ENCODE measurements around the gene RPA1.

Gene RPA1

DNA sequence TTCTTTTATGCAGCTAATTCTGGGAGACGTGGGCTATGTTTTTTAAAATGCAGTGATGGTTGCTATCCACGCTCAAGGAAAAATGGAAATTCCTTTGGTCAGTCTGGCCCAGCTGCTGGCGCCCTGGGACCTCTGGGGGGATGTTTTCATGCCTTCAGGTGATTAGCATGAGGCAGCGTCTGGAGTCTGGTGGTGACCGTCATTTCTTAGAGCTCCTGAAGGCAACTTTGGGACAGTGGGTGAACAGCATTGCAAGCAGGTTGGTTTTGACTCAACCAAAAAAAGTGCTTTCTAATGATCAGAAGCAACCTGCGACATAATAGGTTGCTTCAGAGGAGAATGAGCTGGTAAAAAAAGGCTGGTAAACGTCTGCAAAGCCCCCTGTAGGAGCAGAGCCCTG is 82.3 kb downstream of the RPA1 start:
- DNase-seq: no peak

DNA sequence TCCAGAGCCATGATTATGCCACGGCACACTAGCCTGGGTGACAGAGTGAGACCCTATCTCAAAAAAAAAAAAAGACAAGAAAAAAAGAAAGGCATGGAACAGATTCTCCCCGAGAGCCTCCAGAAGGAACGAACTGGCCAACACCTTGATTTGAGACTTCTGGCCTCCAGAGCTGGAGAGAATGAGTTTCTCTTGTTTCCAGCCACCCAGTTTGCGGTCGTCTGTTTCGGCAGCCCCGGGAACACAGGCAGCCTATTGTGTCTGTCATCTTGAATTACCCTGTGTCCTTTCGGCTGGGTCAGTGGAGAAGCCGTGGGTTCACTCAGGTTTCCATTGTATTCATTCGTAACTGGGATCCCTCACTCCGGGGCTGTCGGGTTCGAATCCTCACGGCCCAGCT is 83.9 kb downstream of the RPA1 start:
- no peak for DNase-seq

DNA sequence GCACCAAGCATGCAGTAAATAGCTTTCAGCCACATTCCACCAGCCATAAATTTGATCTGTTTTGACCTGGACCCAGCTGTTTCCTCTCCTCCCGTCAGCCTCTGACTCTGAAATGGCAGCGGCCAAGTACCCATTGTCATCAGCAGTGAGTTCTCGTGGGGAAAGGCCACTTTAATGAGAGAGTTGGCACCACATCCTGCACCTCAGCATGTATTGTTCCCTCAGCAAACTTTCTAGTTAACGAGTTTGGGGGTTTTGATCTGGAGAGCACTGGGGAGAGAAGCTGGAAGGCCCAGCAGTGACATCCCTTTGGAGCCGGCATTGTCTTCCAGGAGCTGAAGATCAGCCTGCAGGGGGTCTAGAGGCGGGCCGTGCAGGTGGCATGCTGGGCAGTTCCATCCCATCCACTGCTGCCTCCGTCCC is 84.9 kb downstream of the RPA1 start:
- DNase-seq: no peak

DNA sequence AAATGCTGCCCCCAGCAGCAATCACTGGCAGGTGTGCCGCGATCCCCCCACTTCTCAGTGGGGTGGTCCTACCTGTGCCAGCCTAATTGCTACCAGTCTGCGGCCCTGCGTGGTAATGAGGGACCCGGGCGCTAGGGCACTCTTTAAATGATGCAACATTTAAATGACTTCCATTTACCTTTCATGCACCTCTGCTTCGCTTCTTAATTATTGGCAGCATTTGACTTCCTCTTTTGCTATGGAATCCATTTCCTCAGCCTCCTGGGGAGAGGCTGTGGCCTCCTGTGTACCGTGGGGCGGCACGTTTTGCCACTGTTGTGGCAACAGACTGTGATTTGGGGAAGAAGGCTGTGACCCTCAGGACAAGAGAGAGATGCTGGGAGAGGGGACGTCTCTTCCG is 86.1 kb downstream of the RPA1 start:
- no peak for DNase-seq

DNA sequence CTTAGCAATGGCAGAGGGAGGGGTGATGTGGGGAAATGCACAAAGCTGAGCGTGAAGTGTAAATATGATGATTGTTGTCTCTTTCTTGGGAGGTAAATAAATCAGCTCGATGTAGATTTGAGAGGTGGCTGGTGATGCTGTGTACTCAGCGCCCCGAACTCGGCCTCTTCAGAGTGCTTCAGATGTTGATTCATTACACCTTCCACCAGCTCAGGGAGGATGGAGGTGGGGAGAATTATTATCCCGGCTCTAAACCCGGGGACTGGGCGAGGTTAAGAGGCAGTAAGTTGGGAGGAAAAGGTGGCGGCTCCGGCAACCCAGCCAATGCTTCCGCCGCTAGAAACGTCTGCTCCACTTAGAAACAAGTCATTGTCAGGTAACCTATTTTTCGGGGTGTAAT is 86.5 kb downstream of the RPA1 start:
- DNase-seq: peak; percentile 40

DNA sequence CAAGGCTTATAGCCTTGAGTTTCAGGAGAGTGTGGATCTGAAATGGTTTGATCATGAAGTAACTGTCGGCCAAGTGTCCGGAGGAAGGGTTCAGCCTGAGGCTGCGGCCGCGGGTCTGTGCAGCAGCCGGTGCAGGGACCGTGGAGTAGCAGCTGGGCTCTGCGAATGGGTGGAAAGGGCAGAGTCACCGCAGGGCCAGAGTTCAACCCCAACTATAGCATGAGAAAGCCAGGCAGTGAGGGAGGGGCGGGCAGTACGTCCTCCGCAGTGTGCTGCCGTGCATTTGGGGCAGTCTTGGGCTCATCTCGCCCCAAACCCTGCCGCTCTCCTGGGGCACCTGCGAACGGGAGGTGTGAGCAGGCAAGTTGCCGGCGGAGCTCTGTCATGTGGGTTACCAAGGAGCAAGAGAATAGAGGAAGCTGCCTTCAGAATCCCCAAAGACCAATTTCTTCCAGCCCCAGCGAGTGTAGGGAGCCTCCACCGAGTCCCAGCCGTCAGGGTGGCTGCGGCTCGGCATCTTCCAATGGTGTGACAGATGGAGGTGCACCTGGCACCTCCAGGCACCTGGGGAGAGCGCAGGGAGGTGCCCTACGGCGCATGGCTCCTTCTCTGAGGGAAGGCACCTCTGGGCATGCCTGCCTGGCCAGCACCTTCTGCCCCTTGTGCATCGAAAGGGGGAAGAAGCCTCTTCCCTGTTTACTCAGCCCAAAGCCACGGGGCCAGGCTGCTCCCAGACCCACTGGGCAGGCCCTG is 87.3 kb downstream of the RPA1 start:
- no peak for DNase-seq

DNA sequence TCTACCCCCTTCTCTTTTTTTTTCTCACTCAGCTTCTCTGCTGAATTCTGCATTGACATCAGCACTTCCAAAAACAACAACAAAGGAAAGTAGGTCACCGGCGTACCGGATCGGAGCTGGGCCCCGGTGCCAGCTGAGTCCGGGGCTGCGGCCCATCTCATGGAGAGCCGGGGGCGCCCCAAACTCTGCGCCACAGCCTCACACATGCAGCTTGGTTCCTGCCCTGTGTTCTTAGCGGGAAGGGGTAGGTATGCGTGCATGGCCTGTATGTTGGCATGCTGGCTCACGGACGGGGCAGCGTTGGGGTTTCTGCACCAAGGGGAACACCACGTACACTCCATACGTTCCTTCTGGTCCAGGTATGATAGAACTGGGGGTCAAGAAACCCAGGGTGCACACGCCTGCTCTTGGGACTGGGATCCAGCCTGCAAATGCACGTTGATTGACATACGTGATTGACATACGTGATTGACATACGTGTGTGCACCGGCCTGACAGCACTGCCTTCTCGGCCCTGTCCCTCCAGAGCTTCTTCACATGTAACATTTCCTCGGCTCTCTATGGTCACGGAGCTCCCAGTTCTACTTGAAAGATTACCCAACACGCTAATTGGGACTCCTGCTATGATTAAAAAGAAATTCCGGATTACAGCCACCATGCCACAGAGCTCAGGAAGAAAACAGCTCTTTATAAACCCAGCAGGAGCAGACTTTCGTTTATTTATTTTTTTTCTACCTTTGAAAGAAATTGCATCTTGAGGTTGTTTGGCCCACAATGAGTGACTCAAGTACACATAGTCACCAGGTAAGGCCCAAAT is 88.7 kb downstream of the RPA1 start:
- no peak for DNase-seq

DNA sequence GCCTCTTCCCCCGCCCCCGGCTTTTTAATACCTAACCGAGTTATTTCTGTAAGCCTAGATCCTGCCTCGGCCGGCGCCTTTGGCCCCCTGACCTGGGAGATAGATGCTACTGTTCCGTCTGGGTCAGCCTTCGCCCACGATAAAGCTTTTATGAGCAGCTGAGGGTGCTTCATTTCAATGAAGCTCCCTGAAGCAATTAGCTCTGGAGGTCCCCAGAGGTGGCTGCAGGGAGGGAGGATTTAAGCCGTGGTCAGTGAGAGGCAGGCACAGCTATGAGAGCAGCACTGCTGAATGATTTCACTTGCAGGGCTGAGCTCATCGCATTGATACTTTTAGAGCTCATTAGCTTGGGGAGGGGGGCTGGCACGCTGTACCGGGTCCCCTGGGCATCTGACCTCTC is 89.4 kb downstream of the RPA1 start:
- no peak for DNase-seq

DNA sequence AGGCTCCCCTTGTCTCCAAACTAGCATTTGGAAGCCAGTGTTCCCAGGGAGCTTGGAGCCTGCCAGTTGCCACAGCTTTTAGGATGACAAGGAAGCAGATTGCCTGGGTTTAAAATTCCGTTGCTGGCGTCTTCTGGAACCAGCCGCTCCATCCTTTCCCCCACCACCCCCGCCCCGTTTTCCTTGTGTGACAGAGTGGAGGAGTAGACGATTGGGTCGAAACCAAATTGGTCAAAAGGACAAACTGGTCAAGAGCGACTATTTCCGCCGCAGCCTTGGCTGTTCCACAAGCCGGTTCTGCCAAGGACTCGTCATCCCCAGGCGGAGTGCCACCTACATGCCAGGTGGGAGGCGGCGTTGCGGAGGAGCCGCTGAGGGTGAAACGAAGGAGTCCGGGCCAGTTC is 91.1 kb downstream of the RPA1 start:
- no peak for DNase-seq

DNA sequence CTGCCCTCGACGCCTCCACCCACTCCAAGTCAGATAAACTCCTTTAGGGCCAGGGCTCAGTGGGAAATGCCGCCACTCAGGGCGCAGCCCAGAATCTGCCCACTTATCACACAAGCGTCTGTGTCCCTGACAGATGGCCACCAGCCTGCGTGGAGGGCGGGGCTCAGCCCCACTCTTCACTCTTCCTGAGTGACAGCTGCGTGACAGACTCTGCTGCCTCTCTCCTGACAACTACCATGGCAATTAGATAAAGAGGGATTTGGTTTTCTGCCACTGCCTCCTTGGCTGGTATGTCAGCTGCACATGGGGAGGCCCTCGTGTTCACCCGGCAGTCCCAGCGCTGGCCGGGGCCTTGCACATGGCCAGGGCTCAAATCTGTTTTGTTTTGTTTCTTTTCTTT is 99.2 kb downstream of the RPA1 start:
- no peak for DNase-seq

DNA sequence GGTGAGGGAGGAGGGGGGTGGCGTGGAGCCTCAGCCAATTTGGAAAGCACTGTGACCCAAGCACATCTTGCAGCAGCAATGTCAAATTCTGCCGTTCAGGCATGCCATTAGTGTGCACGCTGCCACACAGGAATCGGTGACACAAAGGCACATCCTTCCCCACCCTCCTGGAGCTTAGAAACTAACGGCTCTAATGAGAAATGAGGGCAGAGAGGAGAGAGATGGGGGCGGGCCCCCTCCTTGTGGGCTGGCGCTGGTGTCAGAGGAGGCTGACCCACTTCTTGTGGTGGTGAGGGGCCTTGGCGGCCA is 100.5 kb downstream of the RPA1 start:
- DNase-seq: peak; percentile 38

DNA sequence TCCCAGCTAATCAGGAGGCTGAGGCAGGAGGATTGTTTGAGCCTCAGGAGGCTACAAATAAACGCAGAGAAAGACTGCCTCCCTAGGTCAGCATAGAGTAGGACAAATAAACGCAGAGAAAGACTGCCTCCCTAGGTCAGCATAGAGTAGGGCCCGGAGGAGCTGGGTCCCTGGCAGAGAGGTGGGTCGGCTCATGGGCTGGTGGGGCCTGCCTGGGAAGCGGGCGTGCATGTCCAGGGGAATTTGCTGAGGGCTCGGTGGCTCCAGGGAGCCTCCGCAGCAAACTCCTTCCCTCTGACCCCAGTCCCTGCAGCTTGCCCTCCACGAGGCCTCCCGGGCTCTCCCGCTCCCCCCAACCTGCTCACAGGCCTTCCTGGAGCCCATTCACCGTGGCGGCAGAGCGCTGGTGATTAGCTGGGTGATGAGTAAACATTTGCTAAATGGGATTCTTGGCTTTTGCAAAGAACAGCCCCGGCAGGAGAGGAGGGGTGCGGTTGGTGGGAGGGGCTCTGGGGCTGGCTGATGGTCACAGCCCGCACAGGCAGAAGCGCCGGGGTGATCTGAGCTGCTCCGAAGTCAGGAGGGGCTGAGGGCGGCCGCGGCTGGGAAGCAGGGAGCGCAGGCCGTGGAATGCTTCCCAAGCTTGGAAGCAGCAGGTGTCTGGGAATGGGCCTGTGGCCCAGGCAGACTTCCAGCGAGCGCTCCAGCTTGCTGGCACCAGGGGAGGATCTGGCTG is 102.2 kb downstream of the RPA1 start:
- peak; percentile 83 for DNase-seq

DNA sequence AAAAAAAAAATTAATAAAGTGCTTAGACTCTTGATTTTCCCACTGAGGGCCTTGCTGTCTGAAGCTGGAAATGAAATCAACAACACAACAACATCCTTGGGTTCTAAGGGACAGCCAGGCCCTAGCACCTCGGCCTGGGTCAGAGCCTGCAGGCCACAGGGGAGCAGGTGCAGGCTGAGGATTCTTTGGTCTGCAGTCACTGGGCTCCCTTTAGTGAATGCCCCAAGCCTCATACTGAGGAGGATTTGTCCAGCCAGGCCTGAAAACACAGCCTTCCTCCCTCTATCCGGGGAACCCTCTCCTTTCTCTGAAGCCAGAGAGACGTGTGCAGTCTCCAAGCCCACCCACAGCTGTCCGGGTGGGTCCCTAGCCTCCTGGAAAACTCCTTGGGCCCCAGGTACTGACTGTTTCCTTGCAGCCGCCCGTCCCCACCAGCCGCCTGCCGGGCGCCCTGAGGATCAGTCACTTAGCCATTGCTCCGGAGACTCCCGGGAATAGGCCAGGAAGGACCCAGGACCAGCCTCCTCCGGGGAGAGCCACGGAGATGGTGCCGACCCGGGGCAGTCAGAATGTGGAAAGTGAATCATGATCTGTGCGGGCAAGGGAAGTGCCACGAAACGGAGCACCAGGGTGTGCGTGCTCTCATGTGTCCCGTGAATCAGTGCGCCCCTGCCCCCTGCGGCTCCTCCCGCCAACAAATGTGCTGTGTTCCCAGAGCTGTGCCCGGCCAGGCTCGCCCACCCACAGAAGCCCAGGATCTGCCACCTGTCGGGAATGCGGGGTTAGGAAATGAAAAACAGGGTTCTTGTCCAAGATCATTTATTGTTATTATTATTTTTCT is 104.3 kb downstream of the RPA1 start:
- DNase-seq: no peak

DNA sequence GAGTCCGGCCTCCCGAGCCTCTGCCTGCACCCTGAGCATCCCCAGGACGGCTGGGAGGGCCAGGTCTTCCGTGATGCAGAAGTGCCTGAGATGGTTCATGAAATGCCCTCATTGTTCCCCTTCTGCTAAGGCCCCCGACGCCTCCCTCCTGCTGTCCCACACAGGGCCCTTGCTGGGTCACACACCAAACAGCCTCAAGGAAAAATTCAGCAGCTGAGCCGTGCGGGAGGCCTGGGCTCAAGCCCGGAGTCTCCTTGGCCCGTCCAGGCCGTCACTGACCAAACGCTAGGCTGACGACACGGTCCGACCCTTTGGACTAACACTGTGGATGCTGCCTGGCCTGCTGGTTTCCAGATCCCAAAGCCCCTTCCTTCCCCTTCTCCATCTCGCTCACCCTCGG is 105.1 kb downstream of the RPA1 start:
- no peak for DNase-seq

DNA sequence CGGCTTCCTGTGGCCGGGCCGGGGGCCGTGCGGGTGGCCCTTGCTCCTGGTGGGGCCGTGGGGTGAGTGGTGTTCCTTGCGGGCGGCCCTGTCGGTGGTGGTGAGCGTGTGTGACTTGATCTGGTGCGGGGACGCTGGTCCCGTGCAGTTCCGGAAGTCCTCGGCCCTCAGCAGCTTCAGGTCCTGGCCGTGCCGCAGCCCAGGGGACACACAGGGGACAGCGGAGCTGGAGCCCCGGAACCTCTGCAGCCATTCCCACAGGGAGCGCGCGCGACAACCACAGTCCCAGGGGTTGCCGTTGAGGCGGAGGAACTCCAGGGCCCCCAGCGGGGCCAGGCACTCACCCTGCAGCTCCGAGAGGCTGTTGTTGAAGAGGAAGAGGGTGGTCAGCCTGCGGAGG is 107.0 kb downstream of the RPA1 start:
- DNase-seq: no peak

DNA sequence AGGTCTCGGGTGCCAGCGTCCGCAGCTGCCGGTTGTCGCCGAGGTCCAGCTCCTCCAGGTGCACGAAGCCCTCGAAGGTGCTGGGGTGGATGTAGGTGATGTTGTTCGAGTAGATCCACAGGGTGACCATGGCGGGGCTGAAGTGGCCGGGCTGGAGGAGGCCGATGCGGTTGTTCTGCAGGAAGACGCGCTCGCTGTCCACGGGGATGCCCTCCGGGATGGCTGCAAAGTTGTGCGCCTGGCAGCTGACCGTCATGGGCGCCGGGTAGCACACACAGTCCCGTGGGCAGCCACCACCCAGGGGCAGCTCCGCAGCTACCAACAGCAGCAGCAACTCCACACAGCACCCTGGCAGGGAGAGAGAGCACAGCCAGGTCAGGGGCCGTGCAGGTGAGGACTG is 107.7 kb downstream of the RPA1 start:
- no peak for DNase-seq

DNA sequence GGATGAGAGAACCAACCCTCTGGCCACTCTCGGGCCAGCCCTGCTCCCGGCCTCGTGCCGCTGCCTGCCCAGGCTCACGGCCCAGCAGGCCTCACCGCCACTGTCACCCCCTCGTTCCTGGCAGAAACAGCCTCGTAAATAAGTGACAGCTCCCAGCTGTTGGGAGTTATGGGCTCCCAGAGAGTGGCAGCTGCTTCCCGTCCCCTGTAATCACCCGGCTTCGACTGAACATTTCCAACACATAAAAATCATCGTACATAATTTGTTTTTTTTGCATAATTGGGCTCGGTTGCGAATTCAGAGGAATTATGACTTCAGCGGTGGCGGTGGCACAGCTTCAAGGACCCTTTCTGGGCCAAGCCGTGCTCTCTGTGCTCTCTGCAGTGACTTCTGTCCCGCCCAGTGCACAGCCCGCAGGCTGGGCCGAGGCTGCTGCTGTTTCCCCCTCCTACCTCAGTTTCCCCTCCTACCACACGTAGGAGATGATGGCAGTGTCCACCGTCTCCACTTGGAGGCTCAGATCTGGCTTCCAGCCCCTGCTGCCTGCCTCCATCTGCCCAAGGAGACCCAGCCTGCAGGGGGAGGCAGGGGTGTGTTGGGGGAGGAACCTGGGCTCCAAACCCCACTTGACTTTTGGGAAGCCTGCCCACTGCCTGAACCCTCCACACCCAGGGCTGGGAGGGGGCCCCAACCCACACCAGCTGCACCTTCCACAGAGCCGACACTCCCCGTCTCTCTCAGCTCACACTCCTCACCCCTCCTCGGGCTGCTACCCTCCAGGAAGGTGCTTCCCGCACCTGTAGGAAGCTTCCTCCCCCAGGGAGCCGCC is 110.4 kb downstream of the RPA1 start:
- no peak for DNase-seq

DNA sequence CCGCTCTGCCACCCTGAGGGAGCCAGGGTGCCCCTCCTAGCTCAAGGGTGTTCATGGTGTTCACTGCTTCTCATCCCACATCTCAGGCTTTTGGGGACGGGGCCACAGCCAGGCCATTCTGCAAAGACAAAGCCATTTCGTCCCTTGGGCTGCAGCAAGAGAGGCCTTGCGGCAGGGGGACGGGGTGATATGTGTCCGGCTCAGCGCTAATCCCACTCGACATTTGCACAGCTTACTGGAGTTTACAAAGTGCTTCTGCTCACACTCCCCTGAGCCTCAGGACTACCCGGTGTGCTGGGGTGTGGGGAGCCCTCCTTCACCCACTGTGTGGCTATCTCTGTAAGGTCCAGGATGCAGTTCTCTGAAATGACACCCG is 111.0 kb downstream of the RPA1 start:
- DNase-seq: no peak

DNA sequence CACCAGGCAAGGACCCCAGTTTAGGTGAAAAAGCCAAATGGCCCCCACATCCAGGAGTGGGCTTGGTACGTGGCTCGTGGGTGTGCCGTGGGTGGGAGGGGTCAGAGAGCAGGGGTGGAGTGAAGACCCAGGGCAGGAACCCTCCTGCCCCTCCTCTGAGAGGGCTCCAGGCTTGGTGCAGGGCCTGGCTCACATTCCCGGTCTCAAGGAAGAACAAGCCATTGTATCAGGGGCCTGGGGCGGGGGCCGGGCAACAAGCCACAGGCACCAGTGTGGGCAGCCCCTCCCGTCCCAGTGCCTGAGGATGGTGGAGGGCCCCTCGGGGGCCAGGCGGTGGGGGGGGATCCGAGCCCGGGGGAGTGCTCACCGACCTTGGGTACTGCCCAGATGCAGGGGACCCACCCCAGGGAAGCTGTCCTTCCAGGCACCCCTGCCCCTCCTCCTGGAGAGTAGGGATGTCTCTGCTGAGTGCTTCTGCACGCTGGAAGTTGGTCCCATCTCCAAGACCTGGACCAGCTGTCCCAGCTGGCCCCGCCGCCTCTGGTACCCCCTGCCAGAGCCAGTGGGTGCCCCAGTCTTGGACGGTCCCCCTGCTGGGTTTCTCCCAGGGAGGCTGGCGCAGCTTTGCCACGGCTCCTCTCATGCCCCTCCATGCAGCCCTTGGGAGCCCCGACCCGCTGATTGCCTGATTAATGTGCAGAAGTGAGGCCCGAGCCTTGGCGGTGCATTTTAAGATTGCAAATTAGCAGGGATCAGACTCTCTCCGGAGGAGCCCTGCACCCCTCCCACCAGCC is 111.7 kb downstream of the RPA1 start:
- DNase-seq: no peak

DNA sequence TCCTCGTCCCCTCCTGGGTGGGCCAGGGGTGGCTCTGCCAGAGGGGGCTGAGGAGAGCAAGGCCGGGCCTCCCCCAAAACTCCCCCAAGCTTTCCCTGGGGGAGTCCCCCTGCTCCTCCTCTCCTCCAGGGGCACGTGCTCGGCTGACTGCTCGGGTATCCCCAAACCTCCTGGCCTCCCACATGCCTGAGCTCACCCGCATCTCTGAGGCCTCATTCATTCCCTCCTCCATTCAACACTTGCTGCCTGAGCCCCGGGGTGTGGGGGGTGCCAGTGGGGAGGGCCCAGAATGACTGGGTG is 112.2 kb downstream of the RPA1 start:
- no peak for DNase-seq

DNA sequence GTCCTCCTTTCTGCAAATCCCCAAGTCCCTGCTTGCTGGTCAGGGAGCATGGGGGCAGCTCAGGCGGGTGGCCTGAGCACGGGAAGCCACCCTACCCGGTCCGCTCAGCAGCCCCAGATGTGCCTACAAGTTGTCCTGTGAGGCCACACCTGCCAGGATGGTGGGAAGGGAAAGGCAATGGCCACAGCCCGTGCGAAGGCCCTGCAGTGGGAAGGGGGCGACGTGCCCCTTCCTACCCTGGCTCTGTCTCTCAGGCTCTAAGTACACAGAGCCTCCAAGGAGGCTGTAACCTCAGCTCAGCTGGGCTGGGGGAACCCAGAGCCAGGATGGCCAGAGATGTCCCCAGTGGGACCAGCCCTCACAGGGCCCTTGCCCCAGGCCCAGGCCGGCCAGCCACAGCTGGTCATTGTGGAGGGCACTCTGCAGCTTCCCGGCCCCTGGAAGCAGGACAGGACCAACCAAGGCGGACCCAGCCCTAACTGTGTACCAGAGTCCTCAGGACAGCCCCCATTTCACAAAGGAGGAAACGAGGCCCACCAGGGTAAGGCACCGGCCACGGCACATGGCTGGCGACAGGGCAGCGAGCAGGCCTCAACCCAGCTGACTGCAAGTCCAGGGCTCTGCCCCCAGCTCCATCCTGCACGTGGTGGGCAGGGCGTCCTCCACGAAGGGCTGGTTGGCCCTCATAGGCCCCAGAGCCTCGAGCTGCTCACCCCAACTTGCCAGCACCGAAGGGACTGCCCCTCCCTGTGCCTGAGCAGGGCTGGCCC is 113.0 kb downstream of the RPA1 start:
- DNase-seq: no peak
